ENCODE data around the gene LRRTM4. TPM values are rescaled to one million over a fixed set of nuclear protein-coding genes. Genes with fewer than 3 reads are reported as not detected.

Gene LRRTM4
- polyA plus RNA-seq, 1 donor (not counting 4 experiments of a cell fraction or from before 2014, with no cell fraction given), result not detected

DNA sequence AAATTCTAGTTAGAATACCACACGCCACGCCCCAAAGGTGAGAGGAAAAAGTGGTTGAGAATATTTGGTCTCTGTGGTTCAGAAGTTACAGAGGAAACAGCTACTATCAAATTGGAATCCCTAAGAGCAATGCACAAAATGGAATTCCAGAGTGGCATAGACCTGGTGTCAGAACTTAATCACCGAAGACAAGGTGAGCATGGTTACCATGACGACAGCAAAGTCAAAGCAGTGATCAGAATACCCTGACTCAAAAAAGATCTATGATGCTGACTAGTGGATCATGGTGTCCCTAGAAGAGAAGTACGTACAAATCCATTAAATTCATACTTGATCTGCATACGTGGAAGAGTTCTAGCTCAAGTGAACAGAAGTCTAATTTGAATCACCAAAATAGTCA is 14.5 kb downstream of the LRRTM4 start:
- H4K20me1 ChIP-seq (ENCODE audit: control insufficient read depth, extremely low read depth, insufficient read depth, low read length), result no peaks in the 10 kb centered on the region
- no peak overlapping the region for H3K4me3 ChIP-seq (ENCODE audit: control insufficient read depth in 2 of 3, extremely low read depth in 1 of 3, insufficient read depth in 2 of 3, low read depth in 1 of 3, low read length in 3 of 3)
- no peaks in the 10 kb centered on the region for H3K36me3 ChIP-seq (ENCODE audit: control insufficient read depth in 2 of 2, extremely low read depth in 1 of 2, insufficient read depth in 2 of 2, low read length in 2 of 2)
- DNase-seq (ENCODE audit: low read depth, low spot score), result no peak
- H3K4me1 ChIP-seq (ENCODE audit: control insufficient read depth, extremely low read depth, insufficient read depth, low read length), result no peaks in the 10 kb centered on the region
- no peaks in the 10 kb centered on the region for H3K27me3 ChIP-seq (ENCODE audit: control insufficient read depth, extremely low read depth, insufficient read depth, low read length)
- H2AFZ ChIP-seq (ENCODE audit: control insufficient read depth, low read length), result no peak overlapping the region
- TF ChIP-seq, protein P1, sequence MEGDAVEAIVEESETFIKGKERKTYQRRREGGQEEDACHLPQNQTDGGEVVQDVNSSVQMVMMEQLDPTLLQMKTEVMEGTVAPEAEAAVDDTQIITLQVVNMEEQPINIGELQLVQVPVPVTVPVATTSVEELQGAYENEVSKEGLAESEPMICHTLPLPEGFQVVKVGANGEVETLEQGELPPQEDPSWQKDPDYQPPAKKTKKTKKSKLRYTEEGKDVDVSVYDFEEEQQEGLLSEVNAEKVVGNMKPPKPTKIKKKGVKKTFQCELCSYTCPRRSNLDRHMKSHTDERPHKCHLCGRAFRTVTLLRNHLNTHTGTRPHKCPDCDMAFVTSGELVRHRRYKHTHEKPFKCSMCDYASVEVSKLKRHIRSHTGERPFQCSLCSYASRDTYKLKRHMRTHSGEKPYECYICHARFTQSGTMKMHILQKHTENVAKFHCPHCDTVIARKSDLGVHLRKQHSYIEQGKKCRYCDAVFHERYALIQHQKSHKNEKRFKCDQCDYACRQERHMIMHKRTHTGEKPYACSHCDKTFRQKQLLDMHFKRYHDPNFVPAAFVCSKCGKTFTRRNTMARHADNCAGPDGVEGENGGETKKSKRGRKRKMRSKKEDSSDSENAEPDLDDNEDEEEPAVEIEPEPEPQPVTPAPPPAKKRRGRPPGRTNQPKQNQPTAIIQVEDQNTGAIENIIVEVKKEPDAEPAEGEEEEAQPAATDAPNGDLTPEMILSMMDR (optimal IDR thresholded peaks at IDR 0.05 in 1 of 3, IDR thresholded peaks at IDR 0.05 in 1 of 3, conservative IDR thresholded peaks at IDR 0.05 in 1 of 3; ENCODE audit: extremely low read depth in 1 of 3, insufficient read depth in 2 of 3, low read length in 3 of 3), result no peak
- TF ChIP-seq EZH2 (IDR thresholded peaks at IDR 0.05; ENCODE audit: low read length), result no peak
- dilution Hi-C loops (cut with MboI; ENCODE audit: extremely low pct_ligation_motif_present, low sequenced_read_pairs), result no loop called here
- no peak for FAIRE-seq
- no peak overlapping the region for H3K4me2 ChIP-seq (ENCODE audit: control insufficient read depth, extremely low read depth, insufficient read depth, low read depth, low read length)
- H3K79me2 ChIP-seq (ENCODE audit: control insufficient read depth, insufficient read depth, low read length), result no peaks in the 10 kb centered on the region
- H3K9me1 ChIP-seq (ENCODE audit: control insufficient read depth, extremely low read depth, insufficient read depth, low read length), result no peaks in the 10 kb centered on the region
- H3K9ac ChIP-seq (ENCODE audit: control insufficient read depth, extremely low read depth, insufficient read depth, low read length), result no peak overlapping the region
- H3K27ac ChIP-seq (ENCODE audit: control insufficient read depth, insufficient read depth, low read length), result no peak overlapping the region
- no peaks in the 10 kb centered on the region for H3K9me3 ChIP-seq (ENCODE audit: control insufficient read depth, low read depth, low read length)

DNA sequence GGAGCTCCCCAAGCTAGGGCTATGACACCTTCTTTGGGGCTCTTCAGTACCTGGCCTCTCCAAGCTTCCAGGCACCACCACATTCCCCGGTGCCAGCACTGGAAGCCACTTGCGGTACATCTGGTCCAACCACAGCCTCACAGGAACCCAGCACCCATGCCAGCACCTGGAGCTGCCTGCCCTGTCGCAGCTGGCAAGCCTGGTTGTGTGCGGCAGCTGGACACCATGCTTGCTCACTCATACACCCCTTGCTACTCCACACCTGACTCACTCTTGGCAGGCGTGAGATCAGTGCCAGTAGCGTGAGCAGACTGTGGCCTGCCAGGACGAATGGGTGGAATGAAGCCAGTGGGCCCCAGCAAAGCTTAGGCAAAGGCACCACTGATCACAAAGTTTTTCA is 34.0 kb downstream of the LRRTM4 start:
- H3K27ac ChIP-seq (ENCODE audit: control insufficient read depth, insufficient read depth, low read length), result no peak overlapping the region
- TF ChIP-seq EZH2 (IDR thresholded peaks at IDR 0.05; ENCODE audit: low read length), result no peak
- TF ChIP-seq, protein P1 (optimal IDR thresholded peaks at IDR 0.05 in 1 of 3, IDR thresholded peaks at IDR 0.05 in 1 of 3, conservative IDR thresholded peaks at IDR 0.05 in 1 of 3; ENCODE audit: extremely low read depth in 1 of 3, insufficient read depth in 2 of 3, low read length in 3 of 3), result no peak
- H3K4me2 ChIP-seq (ENCODE audit: control insufficient read depth, extremely low read depth, insufficient read depth, low read depth, low read length), result no peak overlapping the region
- no peak overlapping the region for H3K9ac ChIP-seq (ENCODE audit: control insufficient read depth, extremely low read depth, insufficient read depth, low read length)
- FAIRE-seq (no peak), DNase-seq (ENCODE audit: low read depth, low spot score) (no peak)
- H2AFZ ChIP-seq (ENCODE audit: control insufficient read depth, low read length), result no peak overlapping the region
- H3K9me3 ChIP-seq (ENCODE audit: control insufficient read depth, low read depth, low read length), result peaks cover 6% of the 10 kb centered on the region
- dilution Hi-C loops (cut with MboI; ENCODE audit: extremely low pct_ligation_motif_present, low sequenced_read_pairs), result no loop called here
- H3K36me3 ChIP-seq (ENCODE audit: control insufficient read depth in 2 of 2, extremely low read depth in 1 of 2, insufficient read depth in 2 of 2, low read length in 2 of 2), result no peaks in the 10 kb centered on the region
- no peaks in the 10 kb centered on the region for H3K79me2 ChIP-seq (ENCODE audit: control insufficient read depth, insufficient read depth, low read length)
- no peak overlapping the region for H3K4me3 ChIP-seq (ENCODE audit: control insufficient read depth in 2 of 3, extremely low read depth in 1 of 3, insufficient read depth in 2 of 3, low read depth in 1 of 3, low read length in 3 of 3)
- H3K27me3 ChIP-seq (ENCODE audit: control insufficient read depth, extremely low read depth, insufficient read depth, low read length), result no peaks in the 10 kb centered on the region
- H3K4me1 ChIP-seq (ENCODE audit: control insufficient read depth, extremely low read depth, insufficient read depth, low read length), result no peaks in the 10 kb centered on the region
- H3K9me1 ChIP-seq (ENCODE audit: control insufficient read depth, extremely low read depth, insufficient read depth, low read length), result no peaks in the 10 kb centered on the region
- no peaks in the 10 kb centered on the region for H4K20me1 ChIP-seq (ENCODE audit: control insufficient read depth, extremely low read depth, insufficient read depth, low read length)
